ENCODE results near the gene SPPL2B. TPM values are rescaled to one million over a fixed set of nuclear protein-coding genes. Genes with fewer than 3 reads are reported as not detected.

Gene SPPL2B
- total and polyA plus RNA-seq, 2 experiments from 2014 or later = 23.5 to 51.0 TPM

DNA sequence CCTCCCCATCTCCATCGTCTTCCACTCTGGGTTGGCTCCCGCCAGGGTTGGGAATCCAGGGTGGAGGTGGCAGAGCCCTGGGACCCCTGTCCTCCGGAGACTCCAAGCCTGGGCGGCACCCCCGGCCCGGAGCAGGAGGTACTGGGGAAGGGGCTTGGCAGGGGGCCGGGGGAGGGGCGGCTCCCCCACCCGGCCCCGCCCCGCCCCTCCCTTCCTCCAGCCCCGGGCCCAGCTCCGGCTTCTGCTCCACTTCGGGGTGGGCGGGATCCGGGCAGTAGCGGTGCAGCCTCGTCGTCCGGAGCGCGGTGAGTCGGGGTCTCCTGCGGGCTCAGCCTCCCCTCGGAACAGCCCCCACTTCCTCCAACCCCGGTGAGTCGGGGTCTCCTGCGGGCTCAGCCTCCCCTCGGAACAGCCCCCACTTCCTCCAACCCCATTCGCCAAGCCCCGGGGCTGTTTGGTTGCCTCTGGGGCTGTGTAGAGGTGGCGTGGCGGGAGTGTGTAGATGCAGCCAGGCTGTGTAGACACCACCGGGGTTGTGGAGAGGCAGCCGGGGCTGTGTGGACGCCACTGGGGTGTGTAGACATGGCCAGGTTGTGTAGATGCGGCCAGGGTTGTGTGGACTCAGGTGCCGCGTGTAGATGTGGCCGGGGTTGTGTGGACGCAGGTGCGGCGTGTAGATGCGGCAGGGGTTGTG lies 31.7 kb downstream of the SPPL2B start, which contains the start of gene TMPRSS9 (continued):
- TF ChIP-seq, protein P1, sequence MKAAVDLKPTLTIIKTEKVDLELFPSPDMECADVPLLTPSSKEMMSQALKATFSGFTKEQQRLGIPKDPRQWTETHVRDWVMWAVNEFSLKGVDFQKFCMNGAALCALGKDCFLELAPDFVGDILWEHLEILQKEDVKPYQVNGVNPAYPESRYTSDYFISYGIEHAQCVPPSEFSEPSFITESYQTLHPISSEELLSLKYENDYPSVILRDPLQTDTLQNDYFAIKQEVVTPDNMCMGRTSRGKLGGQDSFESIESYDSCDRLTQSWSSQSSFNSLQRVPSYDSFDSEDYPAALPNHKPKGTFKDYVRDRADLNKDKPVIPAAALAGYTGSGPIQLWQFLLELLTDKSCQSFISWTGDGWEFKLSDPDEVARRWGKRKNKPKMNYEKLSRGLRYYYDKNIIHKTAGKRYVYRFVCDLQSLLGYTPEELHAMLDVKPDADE (IDR thresholded peaks at IDR 0.05) = no peak
- TF ChIP-seq, protein P2, sequence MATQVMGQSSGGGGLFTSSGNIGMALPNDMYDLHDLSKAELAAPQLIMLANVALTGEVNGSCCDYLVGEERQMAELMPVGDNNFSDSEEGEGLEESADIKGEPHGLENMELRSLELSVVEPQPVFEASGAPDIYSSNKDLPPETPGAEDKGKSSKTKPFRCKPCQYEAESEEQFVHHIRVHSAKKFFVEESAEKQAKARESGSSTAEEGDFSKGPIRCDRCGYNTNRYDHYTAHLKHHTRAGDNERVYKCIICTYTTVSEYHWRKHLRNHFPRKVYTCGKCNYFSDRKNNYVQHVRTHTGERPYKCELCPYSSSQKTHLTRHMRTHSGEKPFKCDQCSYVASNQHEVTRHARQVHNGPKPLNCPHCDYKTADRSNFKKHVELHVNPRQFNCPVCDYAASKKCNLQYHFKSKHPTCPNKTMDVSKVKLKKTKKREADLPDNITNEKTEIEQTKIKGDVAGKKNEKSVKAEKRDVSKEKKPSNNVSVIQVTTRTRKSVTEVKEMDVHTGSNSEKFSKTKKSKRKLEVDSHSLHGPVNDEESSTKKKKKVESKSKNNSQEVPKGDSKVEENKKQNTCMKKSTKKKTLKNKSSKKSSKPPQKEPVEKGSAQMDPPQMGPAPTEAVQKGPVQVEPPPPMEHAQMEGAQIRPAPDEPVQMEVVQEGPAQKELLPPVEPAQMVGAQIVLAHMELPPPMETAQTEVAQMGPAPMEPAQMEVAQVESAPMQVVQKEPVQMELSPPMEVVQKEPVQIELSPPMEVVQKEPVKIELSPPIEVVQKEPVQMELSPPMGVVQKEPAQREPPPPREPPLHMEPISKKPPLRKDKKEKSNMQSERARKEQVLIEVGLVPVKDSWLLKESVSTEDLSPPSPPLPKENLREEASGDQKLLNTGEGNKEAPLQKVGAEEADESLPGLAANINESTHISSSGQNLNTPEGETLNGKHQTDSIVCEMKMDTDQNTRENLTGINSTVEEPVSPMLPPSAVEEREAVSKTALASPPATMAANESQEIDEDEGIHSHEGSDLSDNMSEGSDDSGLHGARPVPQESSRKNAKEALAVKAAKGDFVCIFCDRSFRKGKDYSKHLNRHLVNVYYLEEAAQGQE (IDR thresholded peaks at IDR 0.05; ENCODE audit: unreplicated experiment) = no peak
- TF ChIP-seq, protein P3, sequence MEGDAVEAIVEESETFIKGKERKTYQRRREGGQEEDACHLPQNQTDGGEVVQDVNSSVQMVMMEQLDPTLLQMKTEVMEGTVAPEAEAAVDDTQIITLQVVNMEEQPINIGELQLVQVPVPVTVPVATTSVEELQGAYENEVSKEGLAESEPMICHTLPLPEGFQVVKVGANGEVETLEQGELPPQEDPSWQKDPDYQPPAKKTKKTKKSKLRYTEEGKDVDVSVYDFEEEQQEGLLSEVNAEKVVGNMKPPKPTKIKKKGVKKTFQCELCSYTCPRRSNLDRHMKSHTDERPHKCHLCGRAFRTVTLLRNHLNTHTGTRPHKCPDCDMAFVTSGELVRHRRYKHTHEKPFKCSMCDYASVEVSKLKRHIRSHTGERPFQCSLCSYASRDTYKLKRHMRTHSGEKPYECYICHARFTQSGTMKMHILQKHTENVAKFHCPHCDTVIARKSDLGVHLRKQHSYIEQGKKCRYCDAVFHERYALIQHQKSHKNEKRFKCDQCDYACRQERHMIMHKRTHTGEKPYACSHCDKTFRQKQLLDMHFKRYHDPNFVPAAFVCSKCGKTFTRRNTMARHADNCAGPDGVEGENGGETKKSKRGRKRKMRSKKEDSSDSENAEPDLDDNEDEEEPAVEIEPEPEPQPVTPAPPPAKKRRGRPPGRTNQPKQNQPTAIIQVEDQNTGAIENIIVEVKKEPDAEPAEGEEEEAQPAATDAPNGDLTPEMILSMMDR (conservative IDR thresholded peaks at IDR 0.05; ENCODE audit: low read depth in 2 of 2) = no peak

DNA sequence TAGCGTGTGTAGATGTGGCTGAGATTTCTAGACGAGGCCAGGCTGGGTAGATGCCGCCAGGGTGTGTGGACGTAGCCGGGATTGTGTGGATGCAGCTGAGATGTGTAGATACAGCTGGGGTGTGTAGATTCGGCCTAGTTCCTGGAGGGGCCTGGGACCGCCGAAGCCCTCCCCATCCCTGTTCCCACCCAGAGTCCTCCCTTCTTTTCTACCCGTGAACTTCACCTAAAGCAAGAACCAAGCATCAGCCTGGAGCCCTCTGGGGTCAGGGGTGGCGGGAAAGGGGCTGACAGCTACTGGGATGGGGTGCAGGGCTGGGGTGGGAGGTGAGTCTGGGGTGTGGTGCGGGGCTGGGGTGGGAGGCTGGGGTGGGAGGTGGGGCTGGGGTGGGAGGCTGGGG lies 32.3 kb downstream of the SPPL2B start:
- H3K27ac ChIP-seq (ENCODE audit: low read depth) = no peak overlapping the region
- no peaks in the 10 kb centered on the region for H3K36me3 ChIP-seq (ENCODE audit: insufficient read depth)
- H3K79me2 ChIP-seq (replicated peaks; ENCODE audit: insufficient read depth) = no peaks in the 10 kb centered on the region
- Mint-ChIP-seq H3K36me3 (ENCODE audit: low read depth) (no peaks in the 10 kb centered on the region), H3K27me3 (ENCODE audit: insufficient read depth, low read depth, poor library complexity) (peaks cover 12% of the 10 kb centered on the region), H3K4me1 (peaks cover 5% of the 10 kb centered on the region), H3K27ac (no peak overlapping the region), H3K4me3 (peak overlapping the region; percentile 30; the same call in 2 of the 3 replicates), H3K9me3 (no peaks in the 10 kb centered on the region; the same call in 2 of the 3 replicates)
- H3K9me2 ChIP-seq (ENCODE audit: insufficient read depth) = no peaks in the 10 kb centered on the region
- H3K4me1 ChIP-seq (ENCODE audit: insufficient read depth) = no peaks in the 10 kb centered on the region; the same call in 1 of the 2 replicates
- no peak overlapping the region for H3K4me3 ChIP-seq
- H2AFZ ChIP-seq = no peak overlapping the region
- H3K4me2 ChIP-seq = no peak overlapping the region
- DNase-seq (ENCODE audit: low spot score) = no peak
- no peaks in the 10 kb centered on the region for H3K27me3 ChIP-seq (ENCODE audit: insufficient read depth)
- H3F3A ChIP-seq (replicated peaks; ENCODE audit: low read depth) = peaks cover 4% of the 10 kb centered on the region; the same call in 1 of the 2 replicates
- ATAC-seq = peak; percentile 5; the same call in 1 of the 3 replicates
- TF ChIP-seq STAT1 (IDR thresholded peaks at IDR 0.05; ENCODE audit: unreplicated experiment) (no peak), NANOG (IDR thresholded peaks at IDR 0.05; ENCODE audit: borderline replicate concordance) (no peak), EZH2phosphoT487 (IDR thresholded peaks at IDR 0.05; ENCODE audit: unreplicated experiment) (no peak)
- TF ChIP-seq, protein P3 (conservative IDR thresholded peaks at IDR 0.05; ENCODE audit: low read depth in 2 of 2) = no peak
- TF ChIP-seq, protein P1 (IDR thresholded peaks at IDR 0.05) = no peak
- H4K20me1 ChIP-seq (replicated peaks; ENCODE audit: insufficient read depth) = no peaks in the 10 kb centered on the region
